GM12878 (cell line): Measurements from ENCODE around the gene CAMTA1. TPM values are rescaled to one million over a fixed set of nuclear protein-coding genes. Genes with fewer than 3 reads are reported as not detected.

Experiments used
- ATAC-seq: fragments of 200-7000 bp; cut with Tn5 transposase; 3 replicates; pipeline ENCODE4 v1.9.1; 2020; ENCODE audit warnings: mild to moderate bottlenecking, moderate library complexity
- BruUV-seq: library from RNA; stranded (reverse); fragments of 400-500 nt; replicated peaks from 2 replicates; lab custom pipeline; 2021; lab: Mats Ljungman, UMichigan
- CTCF ChIA-PET: fragments of 300-600 bp; sonication (Branson Sonifier 250); formaldehyde crosslinking; extraction: SDS; loops from one replicate; lab custom pipeline; 2021; ENCODE audit warnings: inconsistent platforms; lab: Yijun Ruan, JAX
- POLR2A ChIA-PET: fragments of 350-600 bp; formaldehyde crosslinking; extraction: SDS; loops from one replicate; lab custom pipeline; 2021; ENCODE audit warnings: inconsistent platforms; lab: Charles Lee
- RAD21 ChIA-PET: fragments of 300-600 bp; sonication (Branson Sonifier 250); formaldehyde crosslinking; loops from one replicate; lab custom pipeline; 2023; ENCODE audit warnings: antibody characterized with exemption; ENCODE audit not compliant: unreplicated experiment; lab: Charles Lee
- SMC1A ChIA-PET: fragments of 300-600 bp; sonication (Branson Sonifier 250); formaldehyde crosslinking; loops from one replicate; lab custom pipeline; 2023; ENCODE audit not compliant: unreplicated experiment, uncharacterized antibody; lab: Charles Lee
- DNase-seq: peaks from one replicate; pipeline ENCODE4 v3.0.0-alpha.2; 2011; ENCODE audit warnings: low read depth, low spot score
- FAIRE-seq: peaks from 3 replicates; lab custom pipeline; 2011; peaks lifted over from hg19 to GRCh38; lab: Jason Lieb, UNC
- H2AFZ ChIP-seq: 2 replicates; pipeline ENCODE4 v1.6.0; 2011; ENCODE audit warnings: low read depth, low read length, control low read depth; ENCODE audit not compliant: control insufficient read depth
- H3K27ac ChIP-seq: 2 replicates; pipeline ENCODE4 v1.5.1; 2011; ENCODE audit warnings: control low read depth; ENCODE audit not compliant: control insufficient read depth, insufficient read depth
- H3K27me3 ChIP-seq, 2 experiments: replicated peaks in 1 of 2; 2 replicates each; pipeline versions ENCODE4 v1.6.0 to v1.6.1; 2011; ENCODE audit warnings: low read length in 1 of 2; ENCODE audit not compliant: control insufficient read depth in 2 of 2, insufficient read depth in 2 of 2
- H3K36me3 ChIP-seq, 2 experiments: 2 replicates each; pipeline ENCODE4 v1.5.1; 2011; ENCODE audit warnings: low read length in 1 of 2; ENCODE audit not compliant: control insufficient read depth in 2 of 2, insufficient read depth in 2 of 2
- H3K4me1 ChIP-seq: 2 replicates; pipeline ENCODE4 v1.6.1; 2011; ENCODE audit warnings: mild to moderate bottlenecking, low read length, moderate library complexity, mixed read lengths; ENCODE audit not compliant: control insufficient read depth, insufficient read depth
- H3K4me2 ChIP-seq: 2 replicates; pipeline ENCODE4 v1.6.0; 2011; ENCODE audit warnings: control low read depth; ENCODE audit not compliant: control insufficient read depth, insufficient read depth
- H3K4me3 ChIP-seq: fragments of 200-600 bp; sonication (generic); 2 replicates; pipeline ENCODE4 v1.5.1; 2016
- H3K79me2 ChIP-seq: 2 replicates; pipeline ENCODE4 v1.6.0; 2011; ENCODE audit warnings: low read length; ENCODE audit not compliant: control insufficient read depth, insufficient read depth
- H3K9ac ChIP-seq: 2 replicates; pipeline ENCODE4 v1.8.0; 2011; ENCODE audit warnings: low read length, control low read depth, mixed read lengths; ENCODE audit not compliant: control insufficient read depth, insufficient read depth
- H3K9me3 ChIP-seq: replicated peaks from 3 replicates; pipeline ENCODE4 v1.5.1; 2011; ENCODE audit warnings: mild to moderate bottlenecking, low read length; ENCODE audit not compliant: control insufficient read depth, insufficient read depth
- H4K20me1 ChIP-seq: 2 replicates; pipeline ENCODE4 v1.6.0; 2011; ENCODE audit not compliant: control insufficient read depth, insufficient read depth
- CBX5 ChIP-seq: sonication (generic); IDR thresholded peaks from 2 replicates; pipeline ENCODE4 v1.6.1; 2016; ENCODE audit warnings: low read depth, moderate library complexity, mild to moderate bottlenecking, inconsistent platforms
- CEBPB ChIP-seq, 2 experiments: fragments of 150-350 bp in 1 of 2; IDR thresholded peaks; 2 replicates each; pipeline ENCODE4 v1.6.1; 2012 to 2014; ENCODE audit warnings: low read depth in 2 of 2, low read length in 2 of 2, borderline replicate concordance in 1 of 2, inconsistent platforms in 1 of 2
- JUNB ChIP-seq: IDR thresholded peaks from 2 replicates; pipeline ENCODE4 v1.6.1; 2016; ENCODE audit warnings: antibody characterized with exemption, mild to moderate bottlenecking
- MYB ChIP-seq: fragments of 150-350 bp; IDR thresholded peaks from 2 replicates; pipeline ENCODE4 v1.6.1; 2014; ENCODE audit warnings: mild to moderate bottlenecking, low read depth, low read length, borderline replicate concordance
- SMAD5 ChIP-seq: IDR thresholded peaks from 2 replicates; pipeline ENCODE4 v1.6.1; 2016; ENCODE audit warnings: antibody characterized with exemption, low read depth
- SMARCA5 ChIP-seq: fragments of 450-650 bp; IDR thresholded peaks from 2 replicates; pipeline ENCODE4 v1.6.1; 2017; ENCODE audit warnings: mild to moderate bottlenecking
- ZNF384 ChIP-seq: IDR thresholded peaks from 2 replicates; pipeline ENCODE4 v1.6.1; 2012; ENCODE audit warnings: low read depth, mild to moderate bottlenecking, low read length, improper control_type of control experiment, borderline replicate concordance
- WGBS: methylation state at CpG from one replicate; pipeline ENCODE4 v1.1.6; 2016; ENCODE audit warnings: low lambda C conversion rate; ENCODE audit not compliant: insufficient replicate concordance, insufficient coverage; ENCODE audit errors: missing lambda C conversion rate; 5-methylcytosine and 5-hydroxymethylcytosine counted together
- in situ Hi-C: fragments of 300-500 bp; cut with MboI; formaldehyde crosslinking; loops from 9 replicates; pipeline ENCODE4 v1.14.3; 2018; ENCODE audit warnings: mixed read lengths
- intact Hi-C: fragments of 100-400 bp; cut with micrococcal nuclease; formaldehyde crosslinking; loops from one replicate; pipeline ENCODE4 v1.14.2; 2022; ENCODE audit not compliant: unreplicated experiment
- polyA plus RNA-seq, 11 experiments: library from polyadenylated mRNA; depleted of rRNA in 4 of 11; unstranded in 6 of 11; stranded (reverse) in 5 of 11; fragments of >200 nt; fragmentation: Nextera tagmentation in 4 of 11; fragmentation: Illumina TruSeq in 1 of 11; extraction: Ambion mirVana in 4 of 11; extraction: Trizol in 1 of 11; gene quantifications; 1 replicate in 1 of 11; 2 replicates in 10 of 11; pipeline versions ENCODE4 v1.2.1 to v1.2.3, GENCODE V29; 2011 to 2016; ENCODE audit warnings: inconsistent platforms in 2 of 11, missing spikeins in 2 of 11, low read depth in 1 of 11
- total RNA-seq, 4 experiments: library from RNA; depleted of rRNA in 3 of 4; stranded (reverse); fragments of >200 nt in 3 of 4; fragmentation: Illumina TruSeq in 1 of 4; extraction: Trizol in 1 of 4; gene quantifications; 2 replicates each; pipeline versions ENCODE4 v1.2.1 to v1.2.3, GENCODE V29; 2013 to 2021
- TF ChIP-seq, protein P1 (sequence below): IDR thresholded peaks from 2 replicates; pipeline ENCODE4 v1.6.1; 2011; ENCODE audit warnings: mild to moderate bottlenecking, low read depth, low read length, moderate library complexity; ENCODE audit not compliant: insufficient replicate concordance

CAMTA1 gene
- total and polyA plus RNA-seq, 10 of the 15 experiments (the other 5 are each of a cell fraction or from before 2014, with no cell fraction given): 37.7 to 148 (median 76.4) TPM

DNA sequence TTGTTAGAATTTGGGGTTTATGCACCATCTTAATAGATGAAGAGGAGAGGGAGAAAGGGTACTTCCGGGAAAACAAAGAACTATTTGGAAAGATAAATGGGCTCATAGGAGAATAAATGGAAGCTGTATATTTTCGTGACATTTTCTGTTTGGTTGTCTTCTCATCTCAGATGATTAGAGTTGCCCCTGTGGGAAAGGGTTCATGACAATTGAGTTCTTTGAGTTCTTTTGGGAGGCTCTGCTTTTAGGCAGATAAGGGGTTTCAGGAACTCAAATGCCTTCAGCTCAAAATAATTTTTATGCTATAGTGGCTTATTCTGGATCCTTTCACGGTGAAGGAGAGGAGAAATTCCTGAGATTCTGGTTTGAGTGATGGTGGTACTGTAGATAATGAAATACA is 63.6 kb downstream of the CAMTA1 start:
- H3K4me3 ChIP-seq: no peak overlapping the region
- RAD21 ChIA-PET: no interaction called here
- POLR2A ChIA-PET: no interaction called here
- H3K27ac ChIP-seq: no peak overlapping the region
- FAIRE-seq (no peak), ATAC-seq (no peak), DNase-seq (no peak)
- no peaks in the 10 kb centered on the region; the same call in 1 of the 2 replicates for H3K79me2 ChIP-seq
- no peak overlapping the region for H3K9ac ChIP-seq
- no peak overlapping the region for H3K4me2 ChIP-seq
- TF ChIP-seq SMARCA5 (no peak), MYB (no peak), SMAD5 (no peak), CBX5 (no peak), CEBPB (IDR thresholded peaks at IDR 0.05; ENCODE audit: borderline replicate concordance in 1 of 2, low read depth in 2 of 2, low read length in 2 of 2) (no peak), ZNF384 (no peak), JUNB (no peak)
- TF ChIP-seq, protein P1, sequence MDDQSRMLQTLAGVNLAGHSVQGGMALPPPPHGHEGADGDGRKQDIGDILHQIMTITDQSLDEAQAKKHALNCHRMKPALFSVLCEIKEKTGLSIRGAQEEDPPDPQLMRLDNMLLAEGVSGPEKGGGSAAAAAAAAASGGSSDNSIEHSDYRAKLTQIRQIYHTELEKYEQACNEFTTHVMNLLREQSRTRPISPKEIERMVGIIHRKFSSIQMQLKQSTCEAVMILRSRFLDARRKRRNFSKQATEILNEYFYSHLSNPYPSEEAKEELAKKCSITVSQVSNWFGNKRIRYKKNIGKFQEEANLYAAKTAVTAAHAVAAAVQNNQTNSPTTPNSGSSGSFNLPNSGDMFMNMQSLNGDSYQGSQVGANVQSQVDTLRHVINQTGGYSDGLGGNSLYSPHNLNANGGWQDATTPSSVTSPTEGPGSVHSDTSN: no peak
- H3K9me3 ChIP-seq: no peaks in the 10 kb centered on the region; the same call in 2 of the 3 replicates
- CTCF ChIA-PET: interaction anchor here (0.7 to 1.4 kb wide), 4 partner anchors 19 to 57 kb away, joined by 3 to 5 read pairs (median 4); no protein-coding TSS in a partner anchor
- no TSS peak for BruUV-seq
- peaks cover 0 to 2% of the 10 kb centered on the region in 2 experiments; a peak in 2 of 4 replicates for H3K36me3 ChIP-seq
- H4K20me1 ChIP-seq: no peaks in the 10 kb centered on the region
- 94% methylated on average over 3 of the region's 3 CpGs for WGBS
- SMC1A ChIA-PET: interaction anchor here (0.7 to 1.7 kb wide), 3 partner anchors 21 to 764 kb away, joined by 3 read pairs; no protein-coding TSS in a partner anchor
- no peak overlapping the region for H2AFZ ChIP-seq
- no peaks in the 10 kb centered on the region for H3K27me3 ChIP-seq
- H3K4me1 ChIP-seq: no peaks in the 10 kb centered on the region
- intact Hi-C loops: no loop called here
- in situ Hi-C loops: no loop called here
